Measurements from ENCODE around the gene PRPF40B.
A peak's percentile ranks its signal among the peaks of the same experiment; 100 is the strongest.

The PRPF40B gene

GRCh38 chr12:49636574-49636973, 13.2 kb downstream of the PRPF40B start:
- DNase-seq (ENCODE audit: low spot score), result no peak

DNA sequence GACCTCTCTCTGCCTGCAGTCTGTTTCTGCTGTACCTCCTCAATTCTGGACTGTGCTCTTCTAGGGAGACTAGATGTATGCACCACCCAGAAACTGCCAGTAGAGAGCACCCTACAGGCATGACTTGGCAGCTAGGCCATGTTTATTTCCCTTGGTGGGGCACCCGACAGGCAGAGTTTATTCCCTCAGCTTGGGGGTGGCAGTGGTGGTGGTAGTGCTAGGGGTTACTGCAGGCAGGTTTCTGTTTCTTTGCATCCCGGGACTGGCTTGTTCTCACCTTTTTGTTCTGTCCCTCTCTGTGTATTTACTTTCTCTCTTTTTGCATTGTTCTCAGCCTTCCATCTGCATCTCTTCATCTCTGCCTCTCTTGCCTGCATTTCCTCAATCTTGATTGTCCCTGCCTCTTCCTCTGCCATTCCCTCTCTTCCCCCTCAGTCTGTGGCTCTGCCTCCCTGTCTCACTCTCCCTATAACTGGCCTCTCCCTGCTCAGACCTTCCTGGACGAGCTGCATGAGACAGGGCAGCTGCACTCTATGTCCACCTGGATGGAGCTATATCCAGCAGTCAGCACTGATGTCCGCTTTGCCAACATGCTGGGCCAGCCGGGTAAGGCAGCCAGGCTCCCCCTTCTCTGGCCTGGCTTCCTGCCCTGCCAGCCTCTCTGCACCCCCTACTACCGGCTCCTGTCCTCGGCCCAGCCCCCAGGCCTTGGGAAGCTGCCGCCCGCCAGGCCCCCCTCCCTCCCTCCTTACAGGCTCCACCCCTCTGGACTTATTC, 13.8 kb downstream of the PRPF40B start:
- peak; percentile 88 for DNase-seq (ENCODE audit: low spot score)

GRCh38 chr12:49641748-49642369, 18.5 kb downstream of the PRPF40B start:
- no peak for DNase-seq (ENCODE audit: low spot score)

DNA sequence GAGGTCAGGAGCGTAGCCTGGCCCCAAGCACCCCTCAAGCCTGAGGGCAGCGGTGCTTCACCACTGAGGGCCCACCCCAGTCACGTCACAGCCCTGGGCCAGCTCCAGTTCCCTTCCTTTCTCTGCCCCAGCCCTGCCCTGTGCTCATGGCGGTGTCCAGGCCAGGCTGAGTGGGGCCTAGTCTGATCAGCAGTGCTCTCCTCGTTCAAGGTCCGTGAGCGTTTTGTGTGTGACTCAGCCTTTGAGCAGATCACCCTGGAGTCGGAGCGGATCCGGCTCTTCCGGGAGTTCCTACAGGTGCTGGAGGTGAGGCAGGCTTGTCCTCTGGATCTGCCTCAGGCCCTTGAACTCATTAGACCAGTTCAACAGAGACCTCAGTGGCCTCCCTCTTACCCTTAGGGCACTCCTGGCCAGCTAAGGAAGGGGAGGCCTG, 19.0 kb downstream of the PRPF40B start:
- DNase-seq (ENCODE audit: low spot score), result no peak

DNA sequence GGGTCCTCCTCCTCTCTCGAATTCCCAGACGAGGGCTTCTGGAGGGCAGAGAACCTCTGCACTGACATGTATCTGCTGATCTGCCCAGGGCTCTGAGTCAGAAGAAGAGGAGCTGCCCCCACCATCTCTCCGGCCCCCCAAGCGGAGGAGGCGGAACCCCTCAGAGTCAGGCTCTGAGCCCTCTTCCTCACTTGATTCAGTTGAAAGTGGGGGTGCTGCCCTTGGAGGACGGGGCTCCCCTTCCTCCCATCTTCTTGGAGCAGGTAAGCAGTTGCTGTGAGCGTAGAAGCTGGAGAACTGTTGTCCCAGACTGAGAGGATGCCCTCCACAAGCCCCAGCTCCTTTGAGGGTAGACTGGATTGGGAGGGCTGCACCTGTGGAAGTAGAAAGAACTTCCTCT, 19.8 kb downstream of the PRPF40B start:
- no peak for DNase-seq (ENCODE audit: low spot score)

GRCh38 chr12:49643961-49644619, 20.7 kb downstream of the PRPF40B start:
- no peak for DNase-seq (ENCODE audit: low spot score)

DNA sequence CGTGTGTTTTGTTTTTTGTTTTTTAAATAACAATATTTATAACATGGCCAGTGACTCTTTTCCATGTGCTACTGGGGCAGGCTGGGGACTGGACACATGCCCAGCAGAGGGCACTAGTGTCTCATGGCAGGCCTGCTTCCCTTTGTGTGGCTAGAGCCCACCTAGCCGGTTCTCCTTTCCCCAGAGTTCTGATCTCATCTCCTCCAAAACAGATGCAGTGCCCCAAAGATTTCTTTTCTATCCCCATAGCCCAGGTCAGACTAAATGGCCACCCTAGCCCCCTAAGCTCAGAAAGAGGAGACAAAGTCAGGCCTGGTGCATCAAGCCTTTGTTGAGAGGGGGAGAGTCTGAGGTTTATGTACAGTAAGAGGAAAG, 21.2 kb downstream of the PRPF40B start:
- peak; percentile 92 for DNase-seq (ENCODE audit: low spot score)

DNA sequence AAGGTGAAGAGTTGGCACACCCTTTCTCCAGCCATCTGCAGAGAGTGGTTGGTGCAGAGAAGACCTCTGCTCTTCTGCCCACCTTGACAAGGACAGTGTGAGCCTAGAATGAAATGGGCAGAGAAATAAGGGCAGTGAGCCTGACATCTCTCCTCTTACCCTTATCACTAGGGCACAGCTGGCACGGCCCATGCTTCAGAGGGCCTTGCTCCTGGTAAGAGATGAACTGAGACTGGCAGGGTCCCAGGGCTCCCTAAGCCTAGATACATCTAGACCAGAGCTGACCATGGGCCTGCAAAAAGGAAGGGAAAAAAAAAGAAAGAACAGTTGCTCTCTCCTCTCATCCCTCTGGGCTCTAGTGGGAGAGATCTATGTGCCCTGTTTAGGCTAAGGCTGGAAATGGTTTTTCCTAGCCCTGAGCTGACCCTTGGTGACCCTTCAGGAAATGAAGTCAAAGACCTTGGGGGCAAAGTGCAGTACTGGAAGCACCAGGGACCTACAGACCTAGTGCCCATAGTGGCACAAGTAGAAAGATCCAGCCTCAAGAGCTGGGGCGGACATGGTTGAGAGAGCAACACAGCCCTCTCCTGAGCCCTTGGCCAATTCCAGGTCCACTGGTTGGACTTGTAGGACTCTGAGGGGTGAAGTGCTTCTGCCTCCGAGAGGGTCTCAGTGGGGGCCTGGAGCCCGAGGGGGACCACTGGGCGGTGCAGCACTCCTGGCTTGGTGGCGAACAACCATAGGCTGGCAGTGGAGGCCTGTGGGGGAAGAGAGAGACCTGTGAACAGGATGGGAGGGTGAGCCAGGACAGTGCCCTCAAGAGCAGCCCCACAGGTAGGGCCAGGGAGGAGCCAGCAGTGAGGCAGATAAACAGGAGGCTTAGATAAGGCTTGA, 22.0 kb downstream of the PRPF40B start:
- DNase-seq (ENCODE audit: low spot score), result no peak

DNA sequence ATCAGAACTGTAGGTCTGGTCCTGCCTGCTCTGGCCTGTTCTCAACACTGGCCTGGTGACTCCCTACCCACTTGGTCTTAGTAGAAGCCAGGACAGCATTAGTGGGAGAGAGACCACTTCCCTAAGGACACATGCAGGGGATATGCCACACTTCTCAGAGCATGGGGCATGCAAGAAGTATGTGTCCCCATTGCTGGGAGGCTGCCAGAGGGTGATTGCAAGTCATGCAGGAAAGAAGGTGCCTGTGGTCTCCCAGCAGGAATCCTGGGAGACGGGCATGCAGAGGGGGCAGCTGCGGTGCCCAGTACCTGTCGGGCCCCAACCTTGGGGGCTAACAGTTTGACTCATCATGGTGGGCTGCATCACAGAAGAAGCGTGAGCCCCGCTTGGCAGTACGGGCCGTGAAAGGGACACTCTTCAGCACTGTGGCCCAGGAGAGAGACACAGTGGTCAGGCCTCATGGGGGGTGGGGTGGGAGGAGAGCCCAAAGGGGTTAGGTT, 23.0 kb downstream of the PRPF40B start:
- no peak for DNase-seq (ENCODE audit: low spot score)

DNA sequence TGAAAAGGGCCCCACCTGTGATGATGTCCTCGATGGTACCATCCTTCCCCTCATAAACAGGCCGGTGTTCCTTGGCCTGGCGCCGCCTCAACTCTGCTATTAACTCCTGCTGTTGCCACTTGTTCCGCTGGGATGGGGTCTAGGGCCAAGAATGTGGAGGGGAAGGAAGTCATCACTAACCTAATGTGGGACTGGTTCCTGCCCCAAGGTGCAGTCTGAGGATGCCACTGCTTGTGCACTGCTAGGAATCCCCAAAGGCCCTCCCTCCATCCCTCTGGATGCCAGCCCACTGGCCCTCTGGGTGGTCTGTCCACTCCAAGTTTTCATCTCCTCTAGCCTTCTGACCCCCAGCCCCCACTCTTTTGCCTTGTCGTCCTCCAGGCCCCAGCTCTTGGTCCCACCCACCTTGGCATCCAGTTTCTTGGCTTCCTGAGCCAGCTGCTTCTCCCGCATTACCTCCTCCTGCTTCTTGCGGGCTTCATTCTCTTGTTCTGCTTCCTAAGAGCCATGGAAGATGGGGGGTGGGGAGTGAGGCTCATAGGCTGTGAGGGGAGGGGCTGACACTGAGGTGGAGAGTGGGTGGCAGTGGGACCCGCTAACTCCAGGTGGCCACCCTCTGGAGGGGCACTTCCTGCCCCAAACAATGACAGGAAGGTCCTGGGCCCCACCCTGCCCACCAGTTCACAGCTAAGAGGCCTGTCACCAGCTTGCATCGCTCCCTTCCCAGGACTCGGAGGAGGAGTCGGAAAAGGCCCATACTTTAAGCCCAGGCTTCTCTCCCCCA, 23.7 kb downstream of the PRPF40B start:
- no peak for DNase-seq (ENCODE audit: low spot score)

- no peak for DNase-seq (ENCODE audit: low spot score)
These were observed 24.7 kb downstream of the PRPF40B start for GRCh38 chr12:49647827-49648711.

DNA sequence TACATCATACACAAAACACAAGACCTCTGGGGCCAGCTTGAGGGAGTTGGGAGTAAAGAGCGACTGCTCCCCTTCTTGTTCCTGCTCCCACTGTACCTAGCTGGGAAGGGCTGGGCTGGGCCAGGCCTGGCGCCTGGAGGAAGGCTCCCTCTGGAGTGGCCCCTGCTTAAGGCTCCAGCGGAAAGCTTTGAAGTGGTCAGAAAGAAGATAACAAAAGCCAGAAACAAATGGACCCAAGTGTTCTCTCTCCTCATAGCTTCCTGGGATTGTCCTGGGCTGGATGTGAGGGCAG, 25.3 kb downstream of the PRPF40B start:
- DNase-seq (ENCODE audit: low spot score), result no peak

GRCh38 chr12:49649445-49649844, 26.1 kb downstream of the PRPF40B start:
- no peak for DNase-seq (ENCODE audit: low spot score)

DNA sequence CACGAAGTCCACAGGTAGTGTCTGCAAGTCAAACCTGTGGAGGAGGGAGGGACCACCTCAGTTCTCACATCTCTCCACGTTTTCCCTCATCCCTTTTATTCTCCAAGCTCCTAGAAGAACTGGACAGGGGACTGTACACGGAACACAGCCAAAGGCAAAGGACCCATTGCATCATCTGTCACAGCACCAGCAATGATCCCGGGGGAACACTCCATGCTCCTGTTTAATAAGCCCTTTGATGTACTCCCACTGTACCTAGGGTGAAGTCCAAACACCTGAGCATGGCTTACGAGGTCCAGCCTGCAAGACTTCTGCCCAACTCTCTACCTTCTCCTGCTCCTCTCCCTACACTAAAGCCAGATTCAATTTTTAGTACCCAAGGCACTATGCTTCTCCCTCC, 26.5 kb downstream of the PRPF40B start:
- no peak for DNase-seq (ENCODE audit: low spot score)

DNA sequence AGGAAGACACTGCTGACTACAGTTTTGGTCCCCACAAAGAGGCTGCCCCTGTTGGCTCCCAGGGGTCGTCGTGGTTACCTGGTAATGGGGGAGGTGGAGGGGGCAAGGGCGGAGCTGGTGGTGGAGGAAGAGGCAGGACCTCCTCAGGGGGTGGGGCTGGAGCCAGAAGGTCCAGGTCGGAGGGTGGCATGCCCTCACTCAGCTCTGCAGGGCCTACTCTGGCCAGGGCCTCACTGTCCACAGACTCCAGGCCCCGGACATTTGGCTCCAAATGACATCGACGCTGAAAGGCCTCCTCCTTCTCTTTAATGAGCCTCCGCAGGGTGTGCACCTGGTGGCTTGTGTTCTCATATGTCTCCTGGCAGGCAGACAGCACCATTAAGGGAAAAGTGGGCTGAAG, 28.5 kb downstream of the PRPF40B start:
- no peak for DNase-seq (ENCODE audit: low spot score)

GRCh38 chr12:49652921-49653520, 29.7 kb downstream of the PRPF40B start:
- no peak for DNase-seq (ENCODE audit: low spot score)

DNA sequence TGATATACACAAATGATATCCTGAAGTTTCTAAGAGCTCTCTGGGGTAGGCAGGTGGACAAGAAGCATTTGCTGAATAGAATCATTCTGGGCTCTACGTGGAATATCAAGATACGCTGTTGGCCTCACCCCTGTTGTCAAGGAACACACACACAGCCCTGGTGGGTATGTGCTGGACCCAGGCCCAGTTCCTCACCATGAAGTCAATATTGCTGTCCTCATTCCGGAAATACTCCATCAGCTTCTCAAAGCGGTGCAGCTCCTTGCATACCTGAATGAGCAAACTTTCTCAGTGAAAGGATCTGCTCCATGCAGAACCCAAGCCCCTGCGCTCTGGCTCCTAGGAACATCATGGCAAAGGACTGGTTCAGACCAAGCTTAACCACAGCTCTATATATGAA, 31.4 kb downstream of the PRPF40B start:
- no peak for DNase-seq (ENCODE audit: low spot score)

- DNase-seq (ENCODE audit: low spot score), result no peak
These were observed 32.4 kb downstream of the PRPF40B start for GRCh38 chr12:49655595-49656236.

DNA sequence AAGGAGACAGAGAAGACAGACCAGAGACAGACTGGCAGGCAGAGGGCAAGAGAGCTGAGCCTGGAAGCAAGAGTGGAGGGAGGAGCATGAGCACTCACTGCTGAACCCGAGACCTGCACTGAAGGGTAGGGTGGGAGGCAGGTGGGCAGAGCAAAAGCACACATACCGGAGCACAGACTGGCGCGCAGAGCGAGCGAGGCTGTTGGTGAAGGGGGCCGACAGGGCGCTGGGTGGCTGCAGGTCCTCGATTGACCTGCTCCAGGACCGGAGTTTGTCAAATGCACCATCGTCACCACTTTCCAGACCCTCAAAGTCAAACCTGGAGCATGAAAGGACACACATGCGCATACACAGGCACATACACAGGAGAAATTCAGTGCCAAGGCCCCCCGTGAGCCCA, 34.9 kb downstream of the PRPF40B start:
- DNase-seq (ENCODE audit: low spot score), result no peak

DNA sequence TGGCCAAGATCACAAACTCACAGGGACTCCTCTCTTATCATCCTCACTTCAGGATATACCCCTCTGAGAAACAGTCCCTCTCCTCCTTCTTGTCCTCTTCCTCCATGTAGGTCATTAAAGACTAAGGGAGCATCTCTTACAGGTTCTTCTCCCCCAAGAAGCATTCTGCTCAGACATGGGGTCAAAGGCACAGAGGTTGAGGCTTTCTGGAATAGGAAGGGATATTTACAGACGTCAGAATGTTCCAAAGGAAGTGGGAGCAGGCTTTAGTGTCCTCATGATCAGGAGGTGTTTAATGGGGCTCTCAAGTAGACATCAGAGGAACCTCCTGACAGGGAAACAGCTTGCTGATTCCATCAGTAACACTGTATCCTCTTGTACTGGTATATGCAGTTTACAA, 36.4 kb downstream of the PRPF40B start:
- no peak for DNase-seq (ENCODE audit: low spot score)

Measured in Ammon's horn (tissue), 1 donor.